Progenitor cell of endocrine pancreas (in vitro differentiated cells): ENCODE measurements around the gene ABI1. TPM values are rescaled to one million over a fixed set of nuclear protein-coding genes. Genes with fewer than 3 reads are reported as not detected.

Experiments
- DNase-seq: peaks from one replicate; pipeline ENCODE4 v3.0.0; 2021; ENCODE audit warnings: low spot score; ENCODE audit not compliant: unreplicated experiment
- H3K27ac Mint-ChIP-seq: 2 replicates; pipeline ENCODE4 v1.8.0; 2021; ENCODE audit warnings: mild to moderate bottlenecking, moderate library complexity, mixed read lengths
- H3K27me3 Mint-ChIP-seq: 2 replicates; pipeline ENCODE4 v1.8.0; 2021; ENCODE audit warnings: mixed read lengths
- H3K36me3 Mint-ChIP-seq: 2 replicates; pipeline ENCODE4 v1.8.0; 2022; ENCODE audit warnings: mixed read lengths; ENCODE audit not compliant: insufficient read depth
- H3K4me1 Mint-ChIP-seq: 2 replicates; pipeline ENCODE4 v1.8.0; 2021; ENCODE audit warnings: low read depth, mixed read lengths
- H3K4me3 Mint-ChIP-seq: 2 replicates; pipeline ENCODE4 v1.8.0; 2021; ENCODE audit warnings: low read depth, mild to moderate bottlenecking, moderate library complexity, mixed read lengths
- H3K9me3 Mint-ChIP-seq: 2 replicates; pipeline ENCODE4 v1.8.0; 2021; ENCODE audit warnings: low read depth, mixed read lengths
- CTCF ChIP-seq: fragments of 200-600 bp; sonication (generic); IDR thresholded peaks from one replicate; pipeline ENCODE4 v1.5.0; 2021; ENCODE audit warnings: antibody characterized with exemption, mild to moderate bottlenecking; ENCODE audit not compliant: unreplicated experiment
- total RNA-seq: library from RNA; stranded (reverse); gene quantifications from 2 replicates; pipeline ENCODE4 v1.2.1, GENCODE V29; 2021

ABI1 gene
- total RNA-seq, 1 donor from 2014 or later: 48.2 TPM

- peaks cover 13% of the 10 kb centered on the region for H3K27me3 Mint-ChIP-seq
- H3K27ac Mint-ChIP-seq: peak overlapping the region; percentile 87
- H3K9me3 Mint-ChIP-seq: no peaks in the 10 kb centered on the region
- DNase-seq: no peak
- peaks cover 3% of the 10 kb centered on the region for H3K36me3 Mint-ChIP-seq
- H3K4me3 Mint-ChIP-seq: peak overlapping the region; percentile 94
- TF ChIP-seq CTCF: no peak
- peaks cover 14% of the 10 kb centered on the region for H3K4me1 Mint-ChIP-seq
Measured at GRCh38 chr10:26696786-26697162, 164.0 kb downstream of the ABI1 start.

Other genes with a start within 250 kb of the ABI1 start
- gene PDSS1, start 163.3 kb downstream of the ABI1 start, total RNA-seq: 13.4 and 14.4 TPM in 2 replicates
- gene ANKRD26, start 239.5 kb upstream of the ABI1 start, total RNA-seq: 18.2 and 23.0 TPM in 2 replicates